H1 (cell line): ENCODE results near the gene RNF220. TPM values are rescaled to one million over a fixed set of nuclear protein-coding genes. Genes with fewer than 3 reads are reported as not detected.

Experiments
- CTCF ChIA-PET: fragments of 300-600 bp; sonication (Branson Sonifier 250); formaldehyde crosslinking; loops from one replicate; lab custom pipeline; 2021; ENCODE audit not compliant: partially characterized antibody; lab: Charles Lee
- POLR2A ChIA-PET: fragments of 300-600 bp; sonication (Branson Sonifier 250); formaldehyde crosslinking; loops from one replicate; lab custom pipeline; 2021; ENCODE audit warnings: inconsistent platforms; ENCODE audit not compliant: partially characterized antibody; lab: Charles Lee
- DNase-seq, 2 experiments: peaks; one replicate each; pipeline versions ENCODE4 v3.0.0 to v3.0.0-alpha.2; 2010 to 2022; ENCODE audit warnings: low spot score in 2 of 2, low read depth in 1 of 2, mixed read lengths in 1 of 2
- FAIRE-seq: peaks from 2 replicates; lab custom pipeline; 2011; peaks lifted over from hg19 to GRCh38; lab: Jason Lieb, UNC
- H2AFZ ChIP-seq: 2 replicates; pipeline ENCODE4 v1.8.1; 2012; ENCODE audit warnings: low read length, inconsistent platforms
- H2AK5ac ChIP-seq: 2 replicates; pipeline ENCODE4 v1.6.1; 2013; ENCODE audit warnings: low read depth, low read length
- H2BK120ac ChIP-seq: replicated peaks from 2 replicates; pipeline ENCODE3; 2013; ENCODE audit warnings: low read depth, low read length, inconsistent platforms
- H2BK12ac ChIP-seq: 2 replicates; pipeline ENCODE4 v1.6.1; 2013; ENCODE audit warnings: low read depth, low read length
- H2BK15ac ChIP-seq: 2 replicates; pipeline ENCODE4 v1.6.1; 2013; ENCODE audit warnings: low read length
- H2BK20ac ChIP-seq: 2 replicates; pipeline ENCODE4 v1.6.1; 2013; ENCODE audit warnings: low read length
- H2BK5ac ChIP-seq: 2 replicates; pipeline ENCODE4 v1.6.1; 2013; ENCODE audit warnings: low read depth, low read length
- H3K14ac ChIP-seq: 2 replicates; pipeline ENCODE4 v1.6.1; 2013; ENCODE audit warnings: inconsistent platforms; ENCODE audit not compliant: insufficient read length
- H3K18ac ChIP-seq: 2 replicates; pipeline ENCODE4 v1.6.1; 2013; ENCODE audit warnings: low read length; ENCODE audit errors: extremely low read depth
- H3K23ac ChIP-seq: 2 replicates; pipeline ENCODE4 v1.6.1; 2013; ENCODE audit warnings: inconsistent platforms; ENCODE audit not compliant: insufficient read length
- H3K23me2 ChIP-seq: 2 replicates; pipeline ENCODE4 v1.6.1; 2013; ENCODE audit warnings: low read depth, low read length
- H3K27ac ChIP-seq: 2 replicates; pipeline ENCODE4 v1.6.1; 2011; ENCODE audit warnings: low read depth, low read length, inconsistent platforms
- H3K27me3 ChIP-seq, 4 experiments: replicated peaks in 1 of 4; 1 replicate in 1 of 4; 2 replicates in 3 of 4; pipeline versions ENCODE4 v1.6.1 to v1.8.1; 2011 to 2013; ENCODE audit warnings: low read length in 3 of 4, mild to moderate bottlenecking in 3 of 4, inconsistent platforms in 2 of 4, mixed read lengths in 2 of 4, moderate library complexity in 1 of 4; ENCODE audit not compliant: control insufficient read depth in 3 of 4, insufficient read depth in 3 of 4; ENCODE audit errors: extremely low read depth in 1 of 4
- H3K36me3 ChIP-seq, 4 experiments: 2 replicates each; pipeline versions ENCODE4 v1.6.1 to v1.8.1; 2011 to 2013; ENCODE audit warnings: mild to moderate bottlenecking in 4 of 4, low read length in 3 of 4, moderate library complexity in 2 of 4, control low read depth in 1 of 4, inconsistent platforms in 1 of 4; ENCODE audit not compliant: insufficient read depth in 4 of 4, control insufficient read depth in 2 of 4
- H3K4ac ChIP-seq: replicated peaks from 2 replicates; pipeline ENCODE3; 2013; ENCODE audit warnings: low read length, low read depth, mixed read lengths, inconsistent platforms; ENCODE audit not compliant: insufficient read length
- H3K4me1 ChIP-seq, 4 experiments: replicated peaks in 1 of 4; 1 replicate in 1 of 4; 2 replicates in 3 of 4; pipeline versions ENCODE4 v1.6.1 to v1.8.1; 2011 to 2013; ENCODE audit warnings: low read length in 3 of 4, inconsistent platforms in 2 of 4, mixed read lengths in 1 of 4; ENCODE audit not compliant: insufficient read depth in 4 of 4, control insufficient read depth in 3 of 4
- H3K4me2 ChIP-seq, 2 experiments: 2 replicates each; pipeline versions ENCODE4 v1.6.1 to v1.8.1; 2011 to 2013; ENCODE audit warnings: low read depth in 2 of 2, low read length in 2 of 2, control low read depth in 1 of 2, inconsistent platforms in 1 of 2, mild to moderate bottlenecking in 1 of 2; ENCODE audit not compliant: insufficient read depth in 1 of 2
- H3K4me3 ChIP-seq, 4 experiments: fragments of 200-600, 300-600 bp in 1 of 4; sonication (generic), shearing (Covaris generic), sonication (Bioruptor Twin) in 1 of 4; 2 replicates each; pipeline versions ENCODE4 v1.5.1 to v1.8.1; 2011 to 2016; ENCODE audit warnings: low read length in 4 of 4, low read depth in 3 of 4, control low read depth in 2 of 4, inconsistent platforms in 2 of 4, mild to moderate bottlenecking in 2 of 4, mixed read lengths in 1 of 4, moderate library complexity in 1 of 4; ENCODE audit not compliant: insufficient read depth in 2 of 4; ENCODE audit errors: extremely low read depth in 1 of 4
- H3K56ac ChIP-seq: replicated peaks from 2 replicates; pipeline ENCODE3; 2013; ENCODE audit warnings: low read depth, mild to moderate bottlenecking, mixed read lengths, low read length, inconsistent platforms; ENCODE audit not compliant: insufficient read length
- H3K79me1 ChIP-seq: 2 replicates; pipeline ENCODE4 v1.6.1; 2013; ENCODE audit warnings: low read depth, low read length, control low read depth
- H3K79me2 ChIP-seq, 2 experiments: 2 replicates each; pipeline versions ENCODE4 v1.6.1 to v1.8.1; 2012 to 2013; ENCODE audit warnings: low read length in 2 of 2, mild to moderate bottlenecking in 2 of 2, inconsistent platforms in 1 of 2; ENCODE audit not compliant: insufficient read depth in 2 of 2, control insufficient read depth in 1 of 2
- H3K9ac ChIP-seq, 4 experiments: replicated peaks in 1 of 4; 1 replicate in 1 of 4; 2 replicates in 3 of 4; pipeline versions ENCODE4 v1.6.1 to v1.8.1; 2011 to 2013; ENCODE audit warnings: low read depth in 3 of 4, low read length in 3 of 4, control low read depth in 2 of 4, mild to moderate bottlenecking in 2 of 4, moderate library complexity in 2 of 4, inconsistent platforms in 1 of 4; ENCODE audit errors: extremely low read depth in 1 of 4
- H3K9me3 ChIP-seq, 2 experiments: 2 replicates each; pipeline versions ENCODE4 v1.6.1 to v1.8.1; 2012 to 2013; ENCODE audit warnings: mild to moderate bottlenecking in 2 of 2, moderate library complexity in 2 of 2, control low read depth in 1 of 2, inconsistent platforms in 1 of 2, low read depth in 1 of 2, low read length in 1 of 2, mixed read lengths in 1 of 2; ENCODE audit not compliant: insufficient read depth in 2 of 2
- H4K20me1 ChIP-seq, 2 experiments: replicated peaks in 1 of 2; 2 replicates each; pipeline versions ENCODE3 to v1.8.1; 2011 to 2013; ENCODE audit warnings: inconsistent platforms in 2 of 2, low read length in 2 of 2, mild to moderate bottlenecking in 1 of 2; ENCODE audit not compliant: insufficient read depth in 2 of 2, control insufficient read depth in 1 of 2
- H4K5ac ChIP-seq: 2 replicates; pipeline ENCODE4 v1.6.1; 2013; ENCODE audit warnings: low read length, low read depth, mixed read lengths, inconsistent platforms; ENCODE audit not compliant: insufficient read length
- H4K8ac ChIP-seq: 2 replicates; pipeline ENCODE4 v1.8.0; 2013; ENCODE audit warnings: mild to moderate bottlenecking, moderate library complexity, low read length, inconsistent platforms; ENCODE audit not compliant: insufficient read depth; ENCODE audit errors: extremely low read depth
- H4K91ac ChIP-seq: replicated peaks from 2 replicates; pipeline ENCODE3; 2013; ENCODE audit warnings: low read length, mixed read lengths, inconsistent platforms; ENCODE audit not compliant: insufficient read length
- BCL11A ChIP-seq, 2 experiments: IDR thresholded peaks; one replicate each; pipeline ENCODE4 v1.6.1; 2011; ENCODE audit warnings: low read depth in 2 of 2, low read length in 2 of 2, mild to moderate bottlenecking in 2 of 2
- JUND ChIP-seq: IDR thresholded peaks from 2 replicates; pipeline ENCODE4 v1.6.1; 2011; ENCODE audit warnings: mild to moderate bottlenecking, improper control_type of control experiment, low read length
- MAX ChIP-seq: IDR thresholded peaks from 2 replicates; pipeline ENCODE4 v1.6.1; 2012; ENCODE audit warnings: inconsistent platforms
- POLR2A ChIP-seq, 2 experiments: IDR thresholded peaks; 1 replicate in 1 of 2; 2 replicates in 1 of 2; pipeline ENCODE4 v1.6.1; 2011; ENCODE audit warnings: low read depth in 2 of 2, low read length in 2 of 2, mild to moderate bottlenecking in 2 of 2; ENCODE audit errors: control extremely low read depth in 1 of 2
- RAD21 ChIP-seq, 2 experiments: IDR thresholded peaks in 1 of 2; conservative IDR thresholded peaks in 1 of 2; 2 replicates each; pipeline ENCODE4 v1.6.1; 2011; ENCODE audit warnings: low read depth in 2 of 2, low read length in 2 of 2, improper control_type of control experiment in 1 of 2, inconsistent platforms in 1 of 2, mild to moderate bottlenecking in 1 of 2, moderate library complexity in 1 of 2
- SIX5 ChIP-seq: IDR thresholded peaks from 2 replicates; pipeline ENCODE4 v1.6.1; 2011; ENCODE audit warnings: mild to moderate bottlenecking, low read depth, low read length
- SP4 ChIP-seq: IDR thresholded peaks from 2 replicates; pipeline ENCODE4 v1.6.1; 2012; ENCODE audit warnings: low read length, inconsistent platforms
- TEAD4 ChIP-seq: IDR thresholded peaks from 2 replicates; pipeline ENCODE4 v1.6.1; 2012; ENCODE audit warnings: low read depth, low read length, inconsistent platforms, mixed read lengths
- WGBS, 2 experiments: shearing (Covaris generic) in 1 of 2; methylation state at CpG; one replicate each; pipeline versions ENCODE4 v1.1.6 to v1.1.7; 2013 to 2015; ENCODE audit warnings: low lambda C conversion rate in 2 of 2, mixed read lengths in 2 of 2, inconsistent platforms in 1 of 2, low coverage in 1 of 2, missing lambda C conversion rate in 1 of 2; ENCODE audit not compliant: insufficient replicate concordance in 2 of 2, insufficient coverage in 1 of 2, insufficient read length in 1 of 2; ENCODE audit errors: extremely low coverage in 1 of 2, missing lambda C conversion rate in 1 of 2; 5-methylcytosine and 5-hydroxymethylcytosine counted together
- polyA plus RNA-seq, 7 experiments: library from polyadenylated mRNA; depleted of rRNA in 3 of 7; stranded (reverse) in 5 of 7; unstranded in 2 of 7; fragments of >200 nt in 5 of 7; fragments of 200-250 nt in 2 of 7; gene quantifications; 1 replicate in 5 of 7; 2 replicates in 1 of 7; 4 replicates in 1 of 7; pipeline versions ENCODE4 v1.2.1 to v1.2.3, GENCODE V29; 2011 to 2013; ENCODE audit warnings: missing spikeins in 2 of 7, mixed read lengths in 2 of 7
- total RNA-seq: library from RNA; stranded (reverse); fragmentation: NEBNext Ultra II Directional; extraction: Animal tissue kit (Norgen Biotek cat#: 25700); gene quantifications from 2 replicates; pipeline ENCODE4 v1.2.1, GENCODE V29; 2021

Gene RNF220
- total and polyA plus RNA-seq, 2 of the 8 experiments (the other 6 are each of a cell fraction or from before 2014, with no cell fraction given): 123 to 160 TPM

DNA sequence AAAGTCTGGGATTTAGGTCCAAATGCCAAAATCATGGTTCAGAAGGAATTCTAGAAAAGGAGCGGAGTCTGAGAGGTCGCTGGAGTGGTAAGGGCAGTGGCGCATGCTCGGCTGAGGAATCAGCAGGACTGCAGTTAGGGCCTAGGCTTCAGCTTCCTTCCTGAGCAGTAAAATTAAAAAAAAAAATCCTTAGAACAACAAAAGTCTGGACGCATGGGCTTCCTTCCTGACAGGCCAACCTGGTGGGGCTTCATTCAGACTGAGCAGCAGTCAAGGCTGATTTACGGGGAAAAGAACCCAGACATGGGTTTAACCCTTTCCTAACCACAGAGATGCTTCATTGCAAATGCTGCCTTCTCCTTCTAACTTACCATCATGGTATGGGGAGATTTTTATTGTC is 17.1 kb downstream of the RNF220 start:
- Histone ChIP-seq H3K4ac (no peak overlapping the region), H3K56ac (no peak overlapping the region), H3K9me3 (no peaks in the 10 kb centered on the region), H3K23me2 (peaks cover 11% of the 10 kb centered on the region), H3K18ac (0 out of 2 replicates have a peak overlapping the region, but pooled peaks have one; percentile 17), H3K4me2 (peak overlapping the region in 1 of 2 experiments; percentile 7; a peak in 1 of 4 replicates), H3K27me3 (peaks cover 0 to 5% (median under 1%) of the 10 kb centered on the region in 4 experiments; a peak in 2 of 7 replicates), H3K4me3 (no peak overlapping the region), H4K20me1 (peaks cover 3 to 10% of the 10 kb centered on the region in 2 experiments), H3K9ac (no peak overlapping the region; a peak in 1 of 7 replicates), H3K27ac (no peak overlapping the region), H3K23ac (no peak overlapping the region), H3K36me3 (no peaks in the 10 kb centered on the region; a peak in 1 of 8 replicates), H3K79me2 (peaks cover 0 to 30% of the 10 kb centered on the region in 2 experiments; a peak in 3 of 4 replicates), H2AK5ac (no peak overlapping the region), H4K8ac (no peak overlapping the region), H2AFZ (no peak overlapping the region), H4K5ac (no peak overlapping the region), H2BK20ac (no peak overlapping the region), H3K14ac (no peak overlapping the region), H2BK12ac (peak overlapping the region; percentile 86), H4K91ac (no peak overlapping the region), H2BK5ac (peak overlapping the region; percentile 27; the same call in 1 of the 2 replicates), H3K4me1 (peaks cover 5 to 32% (median 28%) of the 10 kb centered on the region in 4 experiments), H2BK15ac (no peak overlapping the region), H2BK120ac (peak overlapping the region; percentile 19), H3K79me1 (no peaks in the 10 kb centered on the region; the same call in 1 of the 2 replicates)
- WGBS, 2 experiments: 39% methylated on average over 6 of the region's 6 CpGs; no CpG with 5 or more reads in 1 of the 2 experiments
- no peak for DNase-seq
- TF ChIP-seq JUND: no peak
- no peak for TF ChIP-seq BCL11A (IDR thresholded peaks at IDR 0.05; ENCODE audit: low read depth in 2 of 2, low read length in 2 of 2)
- no peak for TF ChIP-seq TEAD4
- TF ChIP-seq MAX: no peak
- 0 out of 4 replicates have a peak, but pooled peaks of 1 of the 2 experiments have one; percentile 4 for TF ChIP-seq RAD21 (IDR thresholded peaks at IDR 0.05 in 1 of 2, conservative IDR thresholded peaks at IDR 0.05 in 1 of 2; ENCODE audit: low read depth in 2 of 2, low read length in 2 of 2)
- TF ChIP-seq SIX5: no peak
- TF ChIP-seq SP4: no peak
- no peak for TF ChIP-seq POLR2A (IDR thresholded peaks at IDR 0.05; ENCODE audit: control extremely low read depth in 1 of 2, low read depth in 2 of 2, low read length in 2 of 2)
- ChIA-PET POLR2A (interaction anchor here (1.1 to 2.2 kb wide), 5 partner anchors 9 to 121 kb away, joined by 3 to 7 read pairs (median 3); no protein-coding TSS in a partner anchor), CTCF (interaction anchor here (1.3 to 3.1 kb wide), 4 partner anchors 44 to 173 kb away, joined by 4 to 13 read pairs (median 5); no protein-coding TSS in a partner anchor)
- FAIRE-seq: peak; percentile 13
